Activated CD4-positive, alpha-beta T cell treated with anti-CD3 and anti-CD28 coated beads for 36 hours (primary cell): ENCODE data around the gene CNTNAP4. TPM values are rescaled to one million over a fixed set of nuclear protein-coding genes. Genes with fewer than 3 reads are reported as not detected.

Source experiments
- ATAC-seq: fragments of 200-7000 bp; cut with Tn5 transposase; one replicate; pipeline ENCODE4 v1.10.0; 2021; ENCODE audit warnings: mild to moderate bottlenecking, moderate library complexity
- CTCF ChIA-PET: fragments of 350-600 bp; sonication (Branson Sonifier 250); formaldehyde crosslinking; loops from one replicate; lab custom pipeline; 2021; ENCODE audit warnings: antibody characterized with exemption; lab: Charles Lee
- POLR2A ChIA-PET: fragments of 350-600 bp; sonication (Branson Sonifier 250); formaldehyde crosslinking; loops from one replicate; lab custom pipeline; 2021; ENCODE audit warnings: antibody characterized with exemption, inconsistent platforms; lab: Charles Lee
- DNase-seq: peaks from one replicate; pipeline ENCODE4 v3.0.0-alpha.2; 2020
- H3K27ac Mint-ChIP-seq: one replicate; pipeline ENCODE4 v1.8.0; 2021; ENCODE audit warnings: mixed read lengths
- H3K27me3 Mint-ChIP-seq: one replicate; pipeline ENCODE4 v1.8.0; 2021; ENCODE audit warnings: mixed read lengths
- H3K36me3 Mint-ChIP-seq: one replicate; pipeline ENCODE4 v1.8.0; 2021; ENCODE audit warnings: low read depth, mixed read lengths
- H3K4me1 Mint-ChIP-seq: one replicate; pipeline ENCODE4 v1.8.0; 2021; ENCODE audit warnings: mixed read lengths
- H3K4me3 Mint-ChIP-seq: one replicate; pipeline ENCODE4 v1.8.0; 2021; ENCODE audit warnings: mild to moderate bottlenecking, moderate library complexity, mixed read lengths
- H3K9me3 Mint-ChIP-seq: one replicate; pipeline ENCODE4 v1.8.0; 2021; ENCODE audit warnings: low read depth, mixed read lengths
- intact Hi-C, 2 experiments: fragments of 100-400 bp; cut with DNase I in 1 of 2; cut with micrococcal nuclease in 1 of 2; formaldehyde crosslinking; loops; one replicate each; pipeline versions ENCODE4 v1.14.2 to v1.15.1; 2022 to 2024; cut with DNase I, micrococcal nuclease
- total RNA-seq, 2 experiments: library from RNA; stranded (reverse); gene quantifications; one replicate each; pipeline ENCODE4 v1.2.3, GENCODE V29; 2021

CNTNAP4 gene
- total RNA-seq, 2 experiments from 2014 or later, result not detected

- ATAC-seq (no peak), DNase-seq (no peak)
- POLR2A ChIA-PET, result no interaction called here
- CTCF ChIA-PET, result no interaction called here
- intact Hi-C loops, result no loop called here
- Mint-ChIP-seq H3K4me3 (no peak overlapping the region), H3K27me3 (peaks cover 2% of the 10 kb centered on the region), H3K27ac (no peak overlapping the region), H3K36me3 (no peaks in the 10 kb centered on the region), H3K4me1 (no peaks in the 10 kb centered on the region), H3K9me3 (peaks cover 3% of the 10 kb centered on the region)
These were observed 262.4 kb downstream of the CNTNAP4 start for GRCh38 chr16:76539609-76540008.

- POLR2A ChIA-PET, result no interaction called here
- H3K27me3 Mint-ChIP-seq, result peaks cover 2% of the 10 kb centered on the region
- no peaks in the 10 kb centered on the region for H3K9me3 Mint-ChIP-seq
- no peak overlapping the region for H3K27ac Mint-ChIP-seq
- ATAC-seq (no peak), DNase-seq (no peak)
- H3K36me3 Mint-ChIP-seq, result no peaks in the 10 kb centered on the region
- intact Hi-C loops, result no loop called here
- CTCF ChIA-PET, result no interaction called here
- H3K4me1 Mint-ChIP-seq, result no peaks in the 10 kb centered on the region
- no peak overlapping the region for H3K4me3 Mint-ChIP-seq
These were observed 263.9 kb downstream of the CNTNAP4 start for GRCh38 chr16:76541070-76541469.

- H3K4me3 Mint-ChIP-seq, result no peak overlapping the region
- ATAC-seq (no peak), DNase-seq (no peak)
- no peaks in the 10 kb centered on the region for H3K27me3 Mint-ChIP-seq
- H3K4me1 Mint-ChIP-seq, result no peaks in the 10 kb centered on the region
- CTCF ChIA-PET, result no interaction called here
- no peaks in the 10 kb centered on the region for H3K36me3 Mint-ChIP-seq
- POLR2A ChIA-PET, result no interaction called here
- H3K9me3 Mint-ChIP-seq, result peaks cover under 1% of the 10 kb centered on the region
- intact Hi-C loops, result no loop called here
- H3K27ac Mint-ChIP-seq, result no peak overlapping the region
These were observed 288.3 kb downstream of the CNTNAP4 start for GRCh38 chr16:76565542-76565941.

GRCh38 chr16:76571755-76572154 lies 294.6 kb downstream of the CNTNAP4 start:
- Mint-ChIP-seq H3K27ac (no peak overlapping the region), H3K4me1 (no peaks in the 10 kb centered on the region), H3K27me3 (no peaks in the 10 kb centered on the region), H3K4me3 (no peak overlapping the region), H3K36me3 (no peaks in the 10 kb centered on the region), H3K9me3 (peaks cover 2% of the 10 kb centered on the region)
- intact Hi-C loops, result no loop called here
- ChIA-PET CTCF (interaction anchor here (0.7 kb wide), 1 partner anchor 8 kb away, joined by 3 read pairs; no protein-coding TSS in a partner anchor), POLR2A (no interaction called here)
- DNase-seq (no peak), ATAC-seq (no peak)

GRCh38 chr16:76573281-76573680 lies 296.1 kb downstream of the CNTNAP4 start:
- ChIA-PET CTCF (no interaction called here), POLR2A (no interaction called here)
- Mint-ChIP-seq H3K36me3 (no peaks in the 10 kb centered on the region), H3K27me3 (no peaks in the 10 kb centered on the region), H3K27ac (no peak overlapping the region), H3K4me3 (no peak overlapping the region), H3K4me1 (no peaks in the 10 kb centered on the region), H3K9me3 (peaks cover 2% of the 10 kb centered on the region)
- ATAC-seq (no peak), DNase-seq (no peak)
- intact Hi-C loops, result no loop called here

- no peaks in the 10 kb centered on the region for H3K4me1 Mint-ChIP-seq
- no peaks in the 10 kb centered on the region for H3K36me3 Mint-ChIP-seq
- no peak overlapping the region for H3K27ac Mint-ChIP-seq
- ATAC-seq, result no peak
- intact Hi-C loops, result no loop called here
- H3K4me3 Mint-ChIP-seq, result no peak overlapping the region
- DNase-seq, result no peak
- CTCF ChIA-PET, result no interaction called here
- H3K9me3 Mint-ChIP-seq, result peaks cover 2% of the 10 kb centered on the region
- POLR2A ChIA-PET, result no interaction called here
- no peaks in the 10 kb centered on the region for H3K27me3 Mint-ChIP-seq
These were observed 297.4 kb downstream of the CNTNAP4 start for GRCh38 chr16:76574651-76575050.

- CTCF ChIA-PET, result no interaction called here
- ATAC-seq, result no peak
- intact Hi-C loops, result no loop called here
These were observed 299.3 kb downstream of the CNTNAP4 start for GRCh38 chr16:76576526-76576925.

GRCh38 chr16:76577003-76577402 lies 299.8 kb downstream of the CNTNAP4 start:
- Mint-ChIP-seq H3K27me3 (no peaks in the 10 kb centered on the region), H3K4me3 (no peak overlapping the region), H3K4me1 (no peaks in the 10 kb centered on the region), H3K27ac (no peak overlapping the region), H3K9me3 (no peaks in the 10 kb centered on the region), H3K36me3 (no peaks in the 10 kb centered on the region)
- POLR2A ChIA-PET, result no interaction called here
- intact Hi-C loops, result no loop called here
- no peak for DNase-seq
- ATAC-seq, result no peak
- CTCF ChIA-PET, result no interaction called here

More at GRCh38 chr16:76576526-76576925, 299.3 kb downstream of the CNTNAP4 start:
- no peak overlapping the region for H3K27ac Mint-ChIP-seq
- DNase-seq, result no peak
- no peaks in the 10 kb centered on the region for H3K4me1 Mint-ChIP-seq
- POLR2A ChIA-PET, result no interaction called here
- H3K4me3 Mint-ChIP-seq, result no peak overlapping the region
- H3K36me3 Mint-ChIP-seq, result no peaks in the 10 kb centered on the region
- H3K9me3 Mint-ChIP-seq, result no peaks in the 10 kb centered on the region
- no peaks in the 10 kb centered on the region for H3K27me3 Mint-ChIP-seq

- Mint-ChIP-seq H3K27ac (no peak overlapping the region), H3K9me3 (no peaks in the 10 kb centered on the region), H3K4me3 (no peak overlapping the region), H3K4me1 (no peaks in the 10 kb centered on the region), H3K36me3 (no peaks in the 10 kb centered on the region), H3K27me3 (no peaks in the 10 kb centered on the region)
- DNase-seq (no peak), ATAC-seq (no peak)
- intact Hi-C loops, result no loop called here
- CTCF ChIA-PET, result no interaction called here
- POLR2A ChIA-PET, result no interaction called here
These were observed 302.2 kb downstream of the CNTNAP4 start for GRCh38 chr16:76579277-76579922.

- Mint-ChIP-seq H3K4me1 (no peaks in the 10 kb centered on the region), H3K4me3 (no peak overlapping the region), H3K27ac (no peak overlapping the region), H3K27me3 (no peaks in the 10 kb centered on the region), H3K36me3 (no peaks in the 10 kb centered on the region), H3K9me3 (no peaks in the 10 kb centered on the region)
- DNase-seq, result no peak
- intact Hi-C loops, result no loop called here
- ChIA-PET POLR2A (no interaction called here), CTCF (no interaction called here)
- no peak for ATAC-seq
These were observed 306.3 kb downstream of the CNTNAP4 start for GRCh38 chr16:76583466-76583865.

GRCh38 chr16:76583945-76584344 lies 306.7 kb downstream of the CNTNAP4 start:
- no peaks in the 10 kb centered on the region for H3K27me3 Mint-ChIP-seq
- DNase-seq, result no peak
- POLR2A ChIA-PET, result no interaction called here
- H3K4me1 Mint-ChIP-seq, result no peaks in the 10 kb centered on the region
- CTCF ChIA-PET, result interaction anchor here (0.7 kb wide), 1 partner anchor 87 kb away, joined by 3 read pairs; no protein-coding TSS in a partner anchor
- no peak overlapping the region for H3K4me3 Mint-ChIP-seq
- ATAC-seq, result no peak
- intact Hi-C loops, result no loop called here
- no peaks in the 10 kb centered on the region for H3K9me3 Mint-ChIP-seq
- H3K27ac Mint-ChIP-seq, result no peak overlapping the region
- H3K36me3 Mint-ChIP-seq, result no peaks in the 10 kb centered on the region

GRCh38 chr16:76598498-76598897 lies 321.3 kb downstream of the CNTNAP4 start:
- intact Hi-C loops, result no loop called here
- no peak overlapping the region for H3K4me3 Mint-ChIP-seq
- H3K4me1 Mint-ChIP-seq, result no peaks in the 10 kb centered on the region
- no peak for ATAC-seq
- no peaks in the 10 kb centered on the region for H3K27me3 Mint-ChIP-seq
- no peaks in the 10 kb centered on the region for H3K36me3 Mint-ChIP-seq
- no peak overlapping the region for H3K27ac Mint-ChIP-seq
- H3K9me3 Mint-ChIP-seq, result no peaks in the 10 kb centered on the region
- ChIA-PET CTCF (no interaction called here), POLR2A (no interaction called here)
- no peak for DNase-seq
